GM08714 (cell line): ENCODE measurements around the gene KIF1A.

Experiments
- H3K4me3 ChIP-seq: fragments of 200-500 bp; sonication (Bioruptor generic); 2 replicates; pipeline ENCODE4 v1.5.1; 2014; ENCODE audit warnings: mild to moderate bottlenecking, low read length, inconsistent platforms
- ZNF274 ChIP-seq: IDR thresholded peaks from 2 replicates; pipeline ENCODE4 v1.6.1; 2012; ENCODE audit warnings: mild to moderate bottlenecking, low read depth, low read length

The KIF1A gene

DNA sequence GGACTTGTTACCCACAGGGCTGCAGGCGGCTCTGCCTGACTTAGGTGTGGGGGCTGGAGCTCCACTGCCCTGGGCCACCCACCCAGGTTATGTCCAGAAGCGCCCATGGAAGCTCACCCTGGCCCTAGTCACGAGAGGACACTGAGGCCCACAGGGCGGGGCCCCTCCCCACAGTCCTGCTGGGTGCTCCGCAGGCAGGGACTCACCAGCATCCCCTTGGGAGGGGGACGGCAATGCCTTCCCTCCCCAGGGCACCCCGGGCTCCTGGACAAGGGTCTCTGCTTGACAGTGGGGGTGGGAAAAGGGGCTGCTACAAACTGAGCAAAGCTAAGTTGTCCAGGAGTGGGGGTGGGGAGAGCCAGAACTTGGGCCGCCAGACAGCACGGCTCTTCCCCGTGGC is 67.8 kb downstream of the KIF1A start:
- no peak overlapping the region for H3K4me3 ChIP-seq
- TF ChIP-seq ZNF274: no peak

GRCh38 chr2:240750409-240750808 is 69.6 kb downstream of the KIF1A start:
- H3K4me3 ChIP-seq: no peak overlapping the region
- no peak for TF ChIP-seq ZNF274

DNA sequence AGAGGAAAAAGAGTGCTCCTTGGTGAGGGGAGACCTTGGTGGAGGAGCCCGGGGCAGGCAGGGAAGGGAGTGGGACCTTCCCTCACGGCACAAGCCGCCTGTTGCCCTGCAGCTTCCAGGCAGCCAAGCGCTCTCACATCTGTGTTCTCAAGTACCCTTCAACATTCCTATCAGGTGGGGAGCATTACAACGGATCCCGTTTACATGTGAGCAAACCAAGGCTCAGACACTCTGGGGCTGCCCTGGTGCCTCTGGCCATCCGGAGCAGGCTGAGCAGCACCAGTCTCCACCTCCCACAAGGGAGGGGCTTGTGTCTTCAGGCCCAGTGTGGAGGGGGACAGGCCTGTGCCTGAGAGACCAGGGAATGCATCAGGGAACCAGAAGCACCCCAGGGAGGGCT is 70.5 kb downstream of the KIF1A start:
- no peak for TF ChIP-seq ZNF274

GRCh38 chr2:240747256-240747655 is 72.8 kb downstream of the KIF1A start:
- TF ChIP-seq ZNF274: no peak
- H3K4me3 ChIP-seq: no peak overlapping the region

More for the DNA sequence above, 70.5 kb downstream of the KIF1A start:
- H3K4me3 ChIP-seq: no peak overlapping the region

DNA sequence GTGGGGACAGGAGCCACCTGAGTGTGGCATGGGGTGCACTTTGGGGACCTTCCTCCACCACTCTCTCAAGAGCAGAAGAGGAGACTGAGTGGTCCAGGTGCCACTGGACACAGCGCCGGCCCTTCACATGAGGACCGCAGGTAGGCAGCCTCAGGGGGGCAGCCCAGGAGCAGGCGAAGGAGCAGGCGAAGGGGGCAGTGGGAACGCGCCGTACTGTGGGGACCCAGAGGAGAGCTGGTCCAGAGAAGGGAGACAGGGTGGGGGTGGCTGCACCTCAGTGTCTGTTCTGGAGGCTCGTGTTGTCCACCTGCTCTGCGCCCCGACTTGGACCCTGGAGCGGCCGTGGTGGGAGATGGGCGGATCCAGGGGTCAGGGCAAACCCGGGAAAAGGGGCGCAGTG is 73.3 kb downstream of the KIF1A start:
- TF ChIP-seq ZNF274: no peak
- no peak overlapping the region for H3K4me3 ChIP-seq

GRCh38 chr2:240745962-240746361 is 74.1 kb downstream of the KIF1A start:
- H3K4me3 ChIP-seq: no peak overlapping the region
- no peak for TF ChIP-seq ZNF274

DNA sequence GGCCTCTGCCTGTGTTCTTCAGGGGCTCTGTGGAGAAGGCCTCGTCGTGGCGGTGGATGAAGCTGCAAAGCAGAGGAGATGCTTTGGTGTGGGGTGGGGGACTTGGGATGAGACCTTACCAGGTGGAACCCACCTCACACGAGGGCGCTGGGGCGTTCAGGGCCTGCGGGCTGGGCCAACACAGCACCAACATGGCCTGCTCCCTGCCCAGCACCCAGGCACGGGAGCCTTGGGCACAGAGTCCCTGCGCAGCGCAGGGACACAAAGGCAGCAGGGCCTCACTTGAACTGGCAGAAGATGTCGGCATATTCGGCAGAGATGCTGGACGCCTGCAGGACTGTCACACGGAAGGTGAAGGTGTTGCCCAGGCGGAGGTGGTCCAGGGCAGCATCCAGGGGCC is 74.6 kb downstream of the KIF1A start:
- H3K4me3 ChIP-seq: no peak overlapping the region
- no peak for TF ChIP-seq ZNF274

DNA sequence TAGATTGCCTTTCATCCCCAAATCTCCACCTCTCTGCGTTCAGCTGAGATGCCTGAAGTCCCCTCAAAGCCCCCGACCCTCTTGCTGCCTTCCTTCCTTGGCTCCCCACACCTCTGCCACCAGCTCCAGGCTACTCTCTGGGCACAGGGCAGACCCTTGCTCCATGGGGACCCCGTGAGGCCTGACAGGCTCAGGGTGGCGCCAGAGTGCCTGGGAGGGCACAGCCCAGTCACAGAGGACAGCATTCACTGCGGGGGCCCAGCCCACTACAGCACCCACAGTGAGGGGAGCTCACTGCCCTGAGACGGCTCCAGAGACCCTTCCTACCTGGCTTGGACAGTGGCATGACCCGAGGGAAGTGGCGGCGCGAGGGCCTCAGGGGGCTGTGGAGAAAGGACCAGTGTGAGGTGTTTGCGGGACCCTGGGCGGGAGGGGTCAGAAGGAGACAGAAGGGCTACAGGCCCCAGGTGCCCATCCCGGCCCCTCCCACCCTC is 77.4 kb downstream of the KIF1A start:
- H3K4me3 ChIP-seq: no peak overlapping the region
- TF ChIP-seq ZNF274: no peak

- no peak for TF ChIP-seq ZNF274
- H3K4me3 ChIP-seq: no peak overlapping the region
These were observed 78.9 kb downstream of the KIF1A start for GRCh38 chr2:240741091-240741490.

- no peak overlapping the region for H3K4me3 ChIP-seq
- no peak for TF ChIP-seq ZNF274
These were observed 80.2 kb downstream of the KIF1A start for GRCh38 chr2:240739797-240740196.

GRCh38 chr2:240737958-240738357 is 82.1 kb downstream of the KIF1A start:
- H3K4me3 ChIP-seq: no peak overlapping the region
- no peak for TF ChIP-seq ZNF274

DNA sequence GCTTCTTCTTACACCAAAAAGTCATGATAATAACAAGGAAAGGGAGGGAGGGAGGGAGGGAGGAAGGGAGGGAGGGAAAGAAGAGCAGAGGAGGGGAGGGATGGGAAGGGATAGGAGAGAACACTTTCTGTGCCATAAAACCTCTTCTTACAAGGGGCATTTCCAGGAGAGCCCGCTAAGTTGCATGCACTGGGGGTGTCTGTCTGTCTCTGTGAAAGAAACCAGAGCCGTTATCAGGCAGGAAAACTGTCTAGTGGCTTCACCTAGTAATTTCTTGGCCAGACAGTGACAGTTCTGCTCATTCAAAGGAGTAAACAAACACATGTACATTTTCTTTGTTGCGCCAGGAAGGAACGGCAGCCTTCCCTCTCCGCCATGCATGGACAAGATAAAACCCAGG is 82.5 kb downstream of the KIF1A start:
- no peak for TF ChIP-seq ZNF274
- H3K4me3 ChIP-seq: no peak overlapping the region

DNA sequence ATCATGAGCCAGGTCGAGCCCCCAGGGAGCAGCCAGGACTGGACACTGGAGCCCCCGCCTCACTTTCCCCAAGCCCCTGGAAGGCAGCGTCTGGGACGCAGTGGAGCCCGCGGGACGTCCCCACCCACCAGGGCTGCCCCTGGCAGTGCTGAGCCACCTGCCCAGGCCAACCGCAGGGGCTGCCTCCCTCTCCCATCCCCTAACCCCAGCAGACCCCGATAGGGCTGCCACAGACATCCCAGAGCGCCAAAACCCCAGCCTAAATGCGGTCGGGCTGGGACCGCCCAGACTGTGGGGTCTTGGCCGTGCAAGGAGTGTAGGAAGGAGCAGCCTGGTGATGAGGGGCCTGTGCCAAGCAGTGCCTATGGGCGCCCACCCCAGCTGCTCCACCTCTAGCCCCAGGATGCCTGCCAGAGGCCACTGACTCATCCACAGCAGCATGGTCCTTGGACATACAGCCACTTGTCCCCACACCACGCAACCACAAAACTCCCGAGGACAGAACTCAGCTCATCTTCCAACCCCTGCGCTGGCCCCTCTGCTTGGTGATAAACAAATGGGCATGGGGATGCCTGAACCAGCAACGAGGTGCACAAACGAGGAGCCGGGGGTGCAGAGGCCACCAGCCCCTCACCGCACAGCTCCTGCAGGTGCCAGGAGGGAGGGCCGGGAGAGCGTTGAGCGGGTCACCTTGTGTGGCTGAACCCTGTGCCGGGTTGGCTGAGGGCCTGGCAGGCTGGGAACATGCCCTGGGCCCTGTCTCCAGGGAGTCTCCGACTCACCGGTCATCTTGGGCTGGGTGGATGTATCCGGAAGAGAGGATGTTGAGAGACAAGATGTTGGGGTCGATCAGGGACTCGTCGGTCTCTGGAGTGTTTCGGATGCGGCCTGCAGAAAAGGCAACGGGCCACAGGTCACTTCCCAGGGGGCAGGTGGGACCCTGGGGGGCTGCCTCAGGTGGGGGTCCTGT is 83.5 kb downstream of the KIF1A start:
- H3K4me3 ChIP-seq: no peak overlapping the region
- TF ChIP-seq ZNF274: no peak

- TF ChIP-seq ZNF274: no peak
- H3K4me3 ChIP-seq: no peak overlapping the region
These were observed 84.5 kb downstream of the KIF1A start for GRCh38 chr2:240735476-240735875.

GRCh38 chr2:240734756-240735155 is 85.3 kb downstream of the KIF1A start:
- no peak overlapping the region for H3K4me3 ChIP-seq
- TF ChIP-seq ZNF274: no peak
